H1 (cell line): ENCODE data around the gene PRKAR1B. TPM values are rescaled to one million over a fixed set of nuclear protein-coding genes. Genes with fewer than 3 reads are reported as not detected.

Experiments used
- CTCF ChIA-PET: fragments of 300-600 bp; sonication (Branson Sonifier 250); formaldehyde crosslinking; loops from one replicate; lab custom pipeline; 2021; ENCODE audit not compliant: partially characterized antibody; lab: Charles Lee
- POLR2A ChIA-PET: fragments of 300-600 bp; sonication (Branson Sonifier 250); formaldehyde crosslinking; loops from one replicate; lab custom pipeline; 2021; ENCODE audit warnings: inconsistent platforms; ENCODE audit not compliant: partially characterized antibody; lab: Charles Lee
- DNase-seq, 2 experiments: peaks; one replicate each; pipeline versions ENCODE4 v3.0.0 to v3.0.0-alpha.2; 2010 to 2022; ENCODE audit warnings: low spot score in 2 of 2, low read depth in 1 of 2, mixed read lengths in 1 of 2
- FAIRE-seq: peaks from 2 replicates; lab custom pipeline; 2011; peaks lifted over from hg19 to GRCh38; lab: Jason Lieb, UNC
- H2AFZ ChIP-seq: 2 replicates; pipeline ENCODE4 v1.8.1; 2012; ENCODE audit warnings: low read length, inconsistent platforms
- H2AK5ac ChIP-seq: 2 replicates; pipeline ENCODE4 v1.6.1; 2013; ENCODE audit warnings: low read depth, low read length
- H2BK120ac ChIP-seq: replicated peaks from 2 replicates; pipeline ENCODE3; 2013; ENCODE audit warnings: low read depth, low read length, inconsistent platforms
- H2BK12ac ChIP-seq: 2 replicates; pipeline ENCODE4 v1.6.1; 2013; ENCODE audit warnings: low read depth, low read length
- H2BK15ac ChIP-seq: 2 replicates; pipeline ENCODE4 v1.6.1; 2013; ENCODE audit warnings: low read length
- H2BK20ac ChIP-seq: 2 replicates; pipeline ENCODE4 v1.6.1; 2013; ENCODE audit warnings: low read length
- H2BK5ac ChIP-seq: 2 replicates; pipeline ENCODE4 v1.6.1; 2013; ENCODE audit warnings: low read depth, low read length
- H3K14ac ChIP-seq: 2 replicates; pipeline ENCODE4 v1.6.1; 2013; ENCODE audit warnings: inconsistent platforms; ENCODE audit not compliant: insufficient read length
- H3K18ac ChIP-seq: 2 replicates; pipeline ENCODE4 v1.6.1; 2013; ENCODE audit warnings: low read length; ENCODE audit errors: extremely low read depth
- H3K23ac ChIP-seq: 2 replicates; pipeline ENCODE4 v1.6.1; 2013; ENCODE audit warnings: inconsistent platforms; ENCODE audit not compliant: insufficient read length
- H3K23me2 ChIP-seq: 2 replicates; pipeline ENCODE4 v1.6.1; 2013; ENCODE audit warnings: low read depth, low read length
- H3K27ac ChIP-seq: 2 replicates; pipeline ENCODE4 v1.6.1; 2011; ENCODE audit warnings: low read depth, low read length, inconsistent platforms
- H3K27me3 ChIP-seq, 4 experiments: replicated peaks in 1 of 4; 1 replicate in 1 of 4; 2 replicates in 3 of 4; pipeline versions ENCODE4 v1.6.1 to v1.8.1; 2011 to 2013; ENCODE audit warnings: low read length in 3 of 4, mild to moderate bottlenecking in 3 of 4, inconsistent platforms in 2 of 4, mixed read lengths in 2 of 4, moderate library complexity in 1 of 4; ENCODE audit not compliant: control insufficient read depth in 3 of 4, insufficient read depth in 3 of 4; ENCODE audit errors: extremely low read depth in 1 of 4
- H3K36me3 ChIP-seq, 4 experiments: 2 replicates each; pipeline versions ENCODE4 v1.6.1 to v1.8.1; 2011 to 2013; ENCODE audit warnings: mild to moderate bottlenecking in 4 of 4, low read length in 3 of 4, moderate library complexity in 2 of 4, control low read depth in 1 of 4, inconsistent platforms in 1 of 4; ENCODE audit not compliant: insufficient read depth in 4 of 4, control insufficient read depth in 2 of 4
- H3K4ac ChIP-seq: replicated peaks from 2 replicates; pipeline ENCODE3; 2013; ENCODE audit warnings: low read length, low read depth, mixed read lengths, inconsistent platforms; ENCODE audit not compliant: insufficient read length
- H3K4me1 ChIP-seq, 4 experiments: replicated peaks in 1 of 4; 1 replicate in 1 of 4; 2 replicates in 3 of 4; pipeline versions ENCODE4 v1.6.1 to v1.8.1; 2011 to 2013; ENCODE audit warnings: low read length in 3 of 4, inconsistent platforms in 2 of 4, mixed read lengths in 1 of 4; ENCODE audit not compliant: insufficient read depth in 4 of 4, control insufficient read depth in 3 of 4
- H3K4me2 ChIP-seq, 2 experiments: 2 replicates each; pipeline versions ENCODE4 v1.6.1 to v1.8.1; 2011 to 2013; ENCODE audit warnings: low read depth in 2 of 2, low read length in 2 of 2, control low read depth in 1 of 2, inconsistent platforms in 1 of 2, mild to moderate bottlenecking in 1 of 2; ENCODE audit not compliant: insufficient read depth in 1 of 2
- H3K4me3 ChIP-seq, 4 experiments: fragments of 200-600, 300-600 bp in 1 of 4; sonication (generic), shearing (Covaris generic), sonication (Bioruptor Twin) in 1 of 4; 2 replicates each; pipeline versions ENCODE4 v1.5.1 to v1.8.1; 2011 to 2016; ENCODE audit warnings: low read length in 4 of 4, low read depth in 3 of 4, control low read depth in 2 of 4, inconsistent platforms in 2 of 4, mild to moderate bottlenecking in 2 of 4, mixed read lengths in 1 of 4, moderate library complexity in 1 of 4; ENCODE audit not compliant: insufficient read depth in 2 of 4; ENCODE audit errors: extremely low read depth in 1 of 4
- H3K56ac ChIP-seq: replicated peaks from 2 replicates; pipeline ENCODE3; 2013; ENCODE audit warnings: low read depth, mild to moderate bottlenecking, mixed read lengths, low read length, inconsistent platforms; ENCODE audit not compliant: insufficient read length
- H3K79me1 ChIP-seq: 2 replicates; pipeline ENCODE4 v1.6.1; 2013; ENCODE audit warnings: low read depth, low read length, control low read depth
- H3K79me2 ChIP-seq, 2 experiments: 2 replicates each; pipeline versions ENCODE4 v1.6.1 to v1.8.1; 2012 to 2013; ENCODE audit warnings: low read length in 2 of 2, mild to moderate bottlenecking in 2 of 2, inconsistent platforms in 1 of 2; ENCODE audit not compliant: insufficient read depth in 2 of 2, control insufficient read depth in 1 of 2
- H3K9ac ChIP-seq, 4 experiments: replicated peaks in 1 of 4; 1 replicate in 1 of 4; 2 replicates in 3 of 4; pipeline versions ENCODE4 v1.6.1 to v1.8.1; 2011 to 2013; ENCODE audit warnings: low read depth in 3 of 4, low read length in 3 of 4, control low read depth in 2 of 4, mild to moderate bottlenecking in 2 of 4, moderate library complexity in 2 of 4, inconsistent platforms in 1 of 4; ENCODE audit errors: extremely low read depth in 1 of 4
- H3K9me3 ChIP-seq, 2 experiments: 2 replicates each; pipeline versions ENCODE4 v1.6.1 to v1.8.1; 2012 to 2013; ENCODE audit warnings: mild to moderate bottlenecking in 2 of 2, moderate library complexity in 2 of 2, control low read depth in 1 of 2, inconsistent platforms in 1 of 2, low read depth in 1 of 2, low read length in 1 of 2, mixed read lengths in 1 of 2; ENCODE audit not compliant: insufficient read depth in 2 of 2
- H4K20me1 ChIP-seq, 2 experiments: replicated peaks in 1 of 2; 2 replicates each; pipeline versions ENCODE3 to v1.8.1; 2011 to 2013; ENCODE audit warnings: inconsistent platforms in 2 of 2, low read length in 2 of 2, mild to moderate bottlenecking in 1 of 2; ENCODE audit not compliant: insufficient read depth in 2 of 2, control insufficient read depth in 1 of 2
- H4K5ac ChIP-seq: 2 replicates; pipeline ENCODE4 v1.6.1; 2013; ENCODE audit warnings: low read length, low read depth, mixed read lengths, inconsistent platforms; ENCODE audit not compliant: insufficient read length
- H4K8ac ChIP-seq: 2 replicates; pipeline ENCODE4 v1.8.0; 2013; ENCODE audit warnings: mild to moderate bottlenecking, moderate library complexity, low read length, inconsistent platforms; ENCODE audit not compliant: insufficient read depth; ENCODE audit errors: extremely low read depth
- H4K91ac ChIP-seq: replicated peaks from 2 replicates; pipeline ENCODE3; 2013; ENCODE audit warnings: low read length, mixed read lengths, inconsistent platforms; ENCODE audit not compliant: insufficient read length
- CBX8 ChIP-seq: fragments of 300-800, 300-1000 bp; sonication (generic); IDR thresholded peaks from 2 replicates; pipeline ENCODE4 v1.7.1; 2016; ENCODE audit warnings: low read depth, low read length, borderline replicate concordance
- CHD1 ChIP-seq: IDR thresholded peaks from 2 replicates; pipeline ENCODE4 v1.6.1; 2012; ENCODE audit warnings: low read depth, low read length, improper control_type of control experiment
- CREB1 ChIP-seq: IDR thresholded peaks from 2 replicates; pipeline ENCODE4 v1.6.1; 2012; ENCODE audit warnings: inconsistent platforms
- CTBP2 ChIP-seq: IDR thresholded peaks from 2 replicates; pipeline ENCODE4 v1.7.0; 2011; ENCODE audit warnings: borderline replicate concordance, mild to moderate bottlenecking, moderate library complexity, mixed read lengths, low read length; ENCODE audit not compliant: insufficient read depth, insufficient read length
- EP300 ChIP-seq, 2 experiments: IDR thresholded peaks; 1 replicate in 1 of 2; 2 replicates in 1 of 2; pipeline ENCODE4 v1.6.1; 2011 to 2012; ENCODE audit warnings: low read depth in 2 of 2, low read length in 2 of 2, mild to moderate bottlenecking in 2 of 2, borderline replicate concordance in 1 of 2, inconsistent platforms in 1 of 2, moderate library complexity in 1 of 2
- FOSL1 ChIP-seq: IDR thresholded peaks from 2 replicates; pipeline ENCODE4 v1.6.1; 2011; ENCODE audit warnings: mild to moderate bottlenecking, low read depth, low read length, moderate library complexity; ENCODE audit not compliant: insufficient read depth
- MAFK ChIP-seq: IDR thresholded peaks from 2 replicates; pipeline ENCODE4 v1.6.1; 2012; ENCODE audit warnings: low read depth, mild to moderate bottlenecking, improper control_type of control experiment, low read length
- NRF1 ChIP-seq: IDR thresholded peaks from 2 replicates; pipeline ENCODE4 v1.6.1; 2011; ENCODE audit warnings: mild to moderate bottlenecking, low read depth, low read length, improper control_type of control experiment
- SAP30 ChIP-seq: fragments of 300-600 bp; sonication (generic); IDR thresholded peaks from 2 replicates; pipeline ENCODE4 v1.7.1; 2012; ENCODE audit warnings: low read length, moderate library complexity, mild to moderate bottlenecking, inconsistent platforms; ENCODE audit not compliant: insufficient read depth, insufficient replicate concordance
- SIN3A ChIP-seq, 2 experiments: IDR thresholded peaks in 1 of 2; conservative IDR thresholded peaks in 1 of 2; 2 replicates each; pipeline ENCODE4 v1.6.1; 2011 to 2012; ENCODE audit warnings: low read length in 2 of 2, improper control_type of control experiment in 1 of 2, low read depth in 1 of 2, mild to moderate bottlenecking in 1 of 2
- SIRT6 ChIP-seq: IDR thresholded peaks from one replicate; pipeline ENCODE4 v1.7.1; 2012; ENCODE audit warnings: low read length, inconsistent platforms
- SIX5 ChIP-seq: IDR thresholded peaks from 2 replicates; pipeline ENCODE4 v1.6.1; 2011; ENCODE audit warnings: mild to moderate bottlenecking, low read depth, low read length
- SP2 ChIP-seq: IDR thresholded peaks from 2 replicates; pipeline ENCODE4 v1.6.1; 2012; ENCODE audit warnings: mild to moderate bottlenecking, low read length, inconsistent platforms
- TBP ChIP-seq: IDR thresholded peaks from 2 replicates; pipeline ENCODE4 v1.6.1; 2011; ENCODE audit warnings: low read depth, low read length, improper control_type of control experiment
- WGBS, 2 experiments: shearing (Covaris generic) in 1 of 2; methylation state at CpG; one replicate each; pipeline versions ENCODE4 v1.1.6 to v1.1.7; 2013 to 2015; ENCODE audit warnings: low lambda C conversion rate in 2 of 2, mixed read lengths in 2 of 2, inconsistent platforms in 1 of 2, low coverage in 1 of 2, missing lambda C conversion rate in 1 of 2; ENCODE audit not compliant: insufficient replicate concordance in 2 of 2, insufficient coverage in 1 of 2, insufficient read length in 1 of 2; ENCODE audit errors: extremely low coverage in 1 of 2, missing lambda C conversion rate in 1 of 2; 5-methylcytosine and 5-hydroxymethylcytosine counted together
- polyA plus RNA-seq, 7 experiments: library from polyadenylated mRNA; depleted of rRNA in 3 of 7; stranded (reverse) in 5 of 7; unstranded in 2 of 7; fragments of >200 nt in 5 of 7; fragments of 200-250 nt in 2 of 7; gene quantifications; 1 replicate in 5 of 7; 2 replicates in 1 of 7; 4 replicates in 1 of 7; pipeline versions ENCODE4 v1.2.1 to v1.2.3, GENCODE V29; 2011 to 2013; ENCODE audit warnings: missing spikeins in 2 of 7, mixed read lengths in 2 of 7
- total RNA-seq: library from RNA; stranded (reverse); fragmentation: NEBNext Ultra II Directional; extraction: Animal tissue kit (Norgen Biotek cat#: 25700); gene quantifications from 2 replicates; pipeline ENCODE4 v1.2.1, GENCODE V29; 2021

Gene PRKAR1B
- total and polyA plus RNA-seq, 2 of the 8 experiments (the other 6 are each of a cell fraction or from before 2014, with no cell fraction given) = 12.3 to 55.7 TPM

GRCh38 chr7:553636-554111, 173.4 kb downstream of the PRKAR1B start:
- H3K27me3 ChIP-seq = no peaks in the 10 kb centered on the region
- ChIA-PET POLR2A (no interaction called here), CTCF (interaction anchor here (1.0 to 1.4 kb wide), 2 partner anchors 12 to 222 kb away, joined by 3 to 5 read pairs; no protein-coding TSS in a partner anchor)
- no peak overlapping the region for H3K4me3 ChIP-seq
- H3K56ac ChIP-seq = no peak overlapping the region
- no peak overlapping the region for H4K91ac ChIP-seq
- H3K9me3 ChIP-seq = peaks cover 0 to 5% of the 10 kb centered on the region in 2 experiments; a peak in 1 of 4 replicates
- no peak overlapping the region for H3K14ac ChIP-seq
- H3K27ac ChIP-seq = no peak overlapping the region
- no peak overlapping the region for H2BK12ac ChIP-seq
- peaks cover 0 to 8% (median 0%) of the 10 kb centered on the region in 4 experiments; a peak in 1 of 8 replicates for H3K36me3 ChIP-seq
- H3K4me2 ChIP-seq = no peak overlapping the region
- DNase-seq = no peak
- WGBS, 2 experiments = 91% methylated on average over 17 of the region's 18 CpGs; no CpG with 5 or more reads in 1 of the 2 experiments
- H2BK15ac ChIP-seq = no peak overlapping the region
- H2BK20ac ChIP-seq = no peak overlapping the region
- no peak overlapping the region for H2BK120ac ChIP-seq
- H3K4ac ChIP-seq = no peak overlapping the region
- H3K9ac ChIP-seq = no peak overlapping the region
- no peak overlapping the region for H2AK5ac ChIP-seq
- H4K20me1 ChIP-seq = no peaks in the 10 kb centered on the region
- no peak overlapping the region for H3K18ac ChIP-seq
- no peaks in the 10 kb centered on the region for H3K79me1 ChIP-seq
- H2BK5ac ChIP-seq = no peak overlapping the region
- H3K4me1 ChIP-seq = no peaks in the 10 kb centered on the region
- H4K8ac ChIP-seq = no peak overlapping the region
- H3K23me2 ChIP-seq = no peaks in the 10 kb centered on the region
- no peak overlapping the region for H3K23ac ChIP-seq
- FAIRE-seq = no peak
- H4K5ac ChIP-seq = no peak overlapping the region
- no peak overlapping the region for H2AFZ ChIP-seq
- no peaks in the 10 kb centered on the region for H3K79me2 ChIP-seq
- TF ChIP-seq CREB1 (no peak), EP300 (IDR thresholded peaks at IDR 0.05; ENCODE audit: borderline replicate concordance in 1 of 2, low read depth in 2 of 2, low read length in 2 of 2) (no peak), NRF1 (no peak), CTBP2 (no peak), SIN3A (conservative IDR thresholded peaks at IDR 0.05 in 1 of 2, IDR thresholded peaks at IDR 0.05 in 1 of 2; ENCODE audit: low read depth in 1 of 2, low read length in 2 of 2) (no peak), SIRT6 (no peak), SIX5 (no peak), CHD1 (no peak), SP2 (no peak), TBP (no peak), FOSL1 (no peak), MAFK (no peak), CBX8 (no peak), SAP30 (no peak)
